HK-2 (cell line): ENCODE results near the gene JMJD4.

Experiments
- DNase-seq: peaks from one replicate; pipeline ENCODE4 v3.0.0-alpha.2; 2018; ENCODE audit not compliant: unreplicated experiment

The JMJD4 gene

GRCh38 chr1:227685807-227686206, 49.3 kb downstream of the JMJD4 start:
- no peak for DNase-seq
